ENCODE measurements around the gene BCL7C.
A peak's percentile ranks its signal among the peaks of the same experiment; 100 is the strongest.
"Not testable (repeated sequence)": the region's sequence is repeated elsewhere in the genome, so short reads cannot be mapped to it uniquely, and the experiment has no call there.

BCL7C gene

DNA sequence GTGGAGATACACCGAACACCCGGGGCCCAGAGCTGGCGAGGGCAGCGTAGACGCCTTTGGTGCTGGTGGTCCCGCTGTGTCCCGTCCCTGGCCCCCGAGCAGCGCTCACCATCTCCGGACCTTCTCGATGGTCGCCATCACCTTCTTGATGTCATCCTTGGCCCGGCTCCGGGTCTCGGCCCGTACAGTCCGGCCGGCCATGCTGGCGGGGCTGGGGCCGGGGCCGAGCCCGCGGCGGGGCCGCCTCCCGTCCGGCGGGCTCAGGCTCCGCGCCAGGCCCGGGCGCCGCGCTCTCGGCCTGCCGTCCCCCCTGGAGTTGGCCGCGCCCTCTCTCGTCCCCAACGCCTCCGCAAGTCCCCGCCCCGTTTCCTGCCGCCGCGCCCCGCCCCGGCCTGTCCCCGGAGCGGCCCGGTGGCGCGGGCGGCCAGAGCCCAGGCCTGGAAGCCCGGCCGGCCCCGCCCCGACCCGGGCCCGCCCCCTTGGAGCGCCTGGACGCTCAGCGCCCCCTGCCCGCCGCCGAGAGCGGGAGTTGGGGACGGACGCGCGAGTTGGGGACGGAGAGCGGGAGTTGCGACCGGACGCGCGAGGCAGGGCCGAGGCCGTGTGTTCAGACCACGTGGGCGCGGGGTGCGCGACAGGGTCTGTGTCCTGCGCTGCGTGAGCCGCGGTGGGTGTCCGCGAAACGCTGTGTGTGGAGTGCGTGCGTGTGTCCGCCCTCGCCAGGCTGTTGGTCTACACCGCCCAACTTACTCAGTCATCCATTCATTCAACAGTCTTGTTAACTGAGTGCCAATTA lies at the start of gene BCL7C:
TSS of gene BCL7C (minus strand) at position 334 of the 796 bp plus-strand sequence. CDS start at position 201, 133 bp downstream.
- no peaks in the 10 kb centered on the region for H3K27me3 Mint-ChIP-seq
- H3K36me3 Mint-ChIP-seq, result peaks cover 15 to 25% of the 10 kb centered on the region in 2 donors
- peaks cover 32 to 51% of the 10 kb centered on the region in 2 donors for H3K4me1 Mint-ChIP-seq
- H3K27ac Mint-ChIP-seq, result peak within 1 kb of the TSS; percentile 88
- H3K9me3 Mint-ChIP-seq, result no peaks in the 10 kb centered on the region
- peak; percentile 79 to 81 for ATAC-seq (replicated peaks)
- peak; percentile 88 for DNase-seq
- peak within 1 kb of the TSS; percentile 91 to 95 for H3K4me3 Mint-ChIP-seq

DNA sequence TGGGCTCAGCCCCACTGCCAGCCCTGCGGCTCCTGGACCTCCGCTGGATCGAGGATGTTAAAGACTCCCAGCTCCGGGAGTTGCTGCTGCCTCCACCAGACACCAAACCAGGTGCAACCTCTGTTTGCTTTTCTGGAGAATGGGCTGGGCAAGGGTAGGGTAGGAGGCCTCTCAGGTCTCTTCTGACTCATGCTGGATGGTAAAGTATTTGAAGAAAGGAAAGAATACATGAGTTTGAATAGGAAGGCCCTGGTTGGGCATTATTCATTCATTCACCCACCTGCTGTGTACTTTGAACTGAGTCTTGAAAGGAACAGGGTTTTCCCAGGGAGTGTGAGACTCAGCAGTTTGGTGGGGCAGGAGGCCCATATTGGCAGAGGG lies 48.5 kb upstream of the BCL7C start:
- ATAC-seq (replicated peaks), result peak; percentile 7 to 16
- H3K4me3 Mint-ChIP-seq, result peak overlapping the region in 1 of 2 donors; percentile 77
- H3K27ac Mint-ChIP-seq, result no peak overlapping the region

GRCh38 chr16:30941600-30942425 lies 47.9 kb upstream of the BCL7C start:
- Mint-ChIP-seq H3K4me1 (peaks cover 24 to 31% of the 10 kb centered on the region in 2 donors), H3K36me3 (peaks cover 29 to 60% of the 10 kb centered on the region in 2 donors), H3K4me3 (peak overlapping the region; percentile 71 to 77), H3K27ac (peak overlapping the region; percentile 81), H3K27me3 (no peaks in the 10 kb centered on the region), H3K9me3 (no peaks in the 10 kb centered on the region)
- ATAC-seq (replicated peaks) (peak; percentile 95 to 96), DNase-seq (peak; percentile 64)

More for the DNA sequence above, 48.5 kb upstream of the BCL7C start:
- peaks cover 20 to 26% of the 10 kb centered on the region in 2 donors for H3K4me1 Mint-ChIP-seq
- H3K9me3 Mint-ChIP-seq, result no peaks in the 10 kb centered on the region
- DNase-seq, result no peak
- no peaks in the 10 kb centered on the region for H3K27me3 Mint-ChIP-seq
- H3K36me3 Mint-ChIP-seq, result peaks cover 30 to 60% of the 10 kb centered on the region in 2 donors

- not testable (repeated sequence) for ATAC-seq (replicated peaks); H3K27ac Mint-ChIP-seq; H3K9me3 Mint-ChIP-seq; H3K27me3 Mint-ChIP-seq; DNase-seq; H3K4me3 Mint-ChIP-seq
- H3K4me1 Mint-ChIP-seq, result peaks cover 24 to 37% of the 10 kb centered on the region in 2 donors
- peaks cover 27 to 59% of the 10 kb centered on the region in 2 donors for H3K36me3 Mint-ChIP-seq
Measured at GRCh38 chr16:30939571-30939970, 45.7 kb upstream of the BCL7C start.

DNA sequence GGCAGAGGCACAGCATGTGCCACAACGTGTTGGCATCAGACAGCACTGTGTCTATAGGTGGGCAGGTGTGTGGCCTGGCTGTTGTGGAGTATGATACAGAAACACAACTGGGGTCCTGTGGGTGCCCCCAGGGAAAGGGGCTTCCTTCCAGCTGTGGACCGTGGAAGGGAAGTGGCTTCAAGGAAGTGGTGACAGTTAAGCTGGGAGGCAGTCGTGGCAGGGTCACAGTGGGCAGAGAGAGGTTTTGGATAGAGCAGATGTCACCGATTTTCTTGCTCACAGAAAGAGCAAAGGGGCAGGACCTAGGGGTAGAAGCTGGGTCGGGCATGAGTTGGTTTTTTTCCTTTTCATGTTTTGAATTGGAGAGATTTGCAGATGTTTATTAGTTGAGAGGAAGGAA lies 43.8 kb upstream of the BCL7C start:
- H3K4me1 Mint-ChIP-seq, result peaks cover 22 to 36% of the 10 kb centered on the region in 2 donors
- H3K9me3 Mint-ChIP-seq, result no peaks in the 10 kb centered on the region
- H3K27me3 Mint-ChIP-seq, result no peaks in the 10 kb centered on the region
- peaks cover 19 to 46% of the 10 kb centered on the region in 2 donors for H3K36me3 Mint-ChIP-seq
- DNase-seq, result no peak
- H3K27ac Mint-ChIP-seq, result peak overlapping the region; percentile 42
- H3K4me3 Mint-ChIP-seq, result no peak overlapping the region
- ATAC-seq (replicated peaks), result no peak

DNA sequence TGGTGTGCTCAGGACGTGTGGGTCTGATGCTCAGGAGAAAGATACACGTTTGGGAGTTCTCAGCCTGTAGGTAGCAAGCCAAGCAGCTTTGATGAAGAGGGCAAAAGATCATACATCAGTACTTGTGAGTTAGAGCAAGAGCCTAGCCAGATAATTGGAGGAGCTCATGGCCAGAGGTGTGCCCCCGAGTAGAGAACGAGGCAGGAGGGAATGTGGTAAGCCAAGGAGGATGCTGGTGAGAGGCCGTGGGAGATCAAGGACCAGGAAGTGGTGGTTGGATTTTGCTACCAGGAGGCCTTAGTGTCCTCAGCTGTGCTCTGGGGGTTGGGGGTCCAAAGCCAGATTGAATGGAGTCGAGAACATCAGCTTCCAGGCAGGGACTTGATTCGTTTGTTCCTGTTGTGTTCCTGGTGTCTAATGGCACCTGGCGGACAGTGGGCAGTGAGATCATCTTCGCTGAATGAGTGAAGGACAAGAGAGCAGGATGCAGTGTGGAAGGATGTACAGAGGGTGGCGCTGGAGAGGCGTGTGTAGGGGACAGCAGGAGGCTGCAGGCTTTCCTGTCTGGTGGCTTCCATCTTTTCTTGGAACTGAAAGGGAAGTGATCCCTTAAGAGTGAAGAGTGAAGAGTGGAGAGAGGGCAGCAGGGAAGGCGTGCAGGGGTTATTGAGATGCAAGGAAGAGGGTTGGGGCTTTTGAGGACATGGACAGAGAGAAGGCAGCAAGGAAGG lies 41.1 kb upstream of the BCL7C start:
- peaks cover 28 to 42% of the 10 kb centered on the region in 2 donors for H3K36me3 Mint-ChIP-seq
- no peaks in the 10 kb centered on the region for H3K27me3 Mint-ChIP-seq
- no peaks in the 10 kb centered on the region for H3K9me3 Mint-ChIP-seq
- no peak overlapping the region for H3K4me3 Mint-ChIP-seq
- H3K27ac Mint-ChIP-seq, result peak overlapping the region; percentile 2
- peaks cover 10 to 20% of the 10 kb centered on the region in 2 donors for H3K4me1 Mint-ChIP-seq
- no peak for DNase-seq
- ATAC-seq (replicated peaks), result peak; percentile 50 to 63

GRCh38 chr16:30931068-30931650 lies 37.3 kb upstream of the BCL7C start:
- H3K27me3 Mint-ChIP-seq, result no peaks in the 10 kb centered on the region
- H3K27ac Mint-ChIP-seq, result no peak overlapping the region
- ATAC-seq (replicated peaks), result no peak
- peaks cover 8 to 21% of the 10 kb centered on the region in 2 donors for H3K4me1 Mint-ChIP-seq
- DNase-seq, result no peak
- no peaks in the 10 kb centered on the region for H3K9me3 Mint-ChIP-seq
- H3K4me3 Mint-ChIP-seq, result no peak overlapping the region
- H3K36me3 Mint-ChIP-seq, result peaks cover 26 to 43% of the 10 kb centered on the region in 2 donors

- Mint-ChIP-seq H3K27ac (no peak overlapping the region), H3K27me3 (no peaks in the 10 kb centered on the region), H3K4me3 (no peak overlapping the region), H3K36me3 (peaks cover 22 to 41% of the 10 kb centered on the region in 2 donors), H3K9me3 (no peaks in the 10 kb centered on the region), H3K4me1 (peaks cover 12 to 26% of the 10 kb centered on the region in 2 donors)
- DNase-seq, result no peak
- no peak for ATAC-seq (replicated peaks)
Measured at GRCh38 chr16:30930160-30930571, 36.3 kb upstream of the BCL7C start.

DNA sequence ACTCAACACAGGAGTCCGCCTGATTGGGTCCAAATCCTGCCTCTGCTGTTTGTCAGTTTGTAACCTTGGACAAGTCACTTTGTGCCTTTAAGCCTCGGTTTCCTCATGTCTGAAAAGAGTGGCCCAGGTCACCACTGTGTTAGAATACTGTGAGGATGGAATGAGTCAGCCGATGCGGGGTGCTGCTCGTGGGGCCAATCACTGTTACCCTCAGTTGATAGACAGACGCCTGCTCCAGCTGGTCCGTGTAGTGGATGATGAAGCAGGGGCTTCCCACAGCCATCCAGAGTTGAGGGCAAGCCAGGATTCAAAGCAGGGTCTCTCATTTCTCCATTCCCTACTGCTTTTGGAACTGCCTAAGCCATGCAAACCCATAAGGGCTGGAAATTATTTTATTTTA lies 35.3 kb upstream of the BCL7C start:
- Mint-ChIP-seq H3K4me1 (peaks cover 21 to 28% of the 10 kb centered on the region in 2 donors), H3K4me3 (no peak overlapping the region), H3K9me3 (no peaks in the 10 kb centered on the region), H3K27me3 (no peaks in the 10 kb centered on the region), H3K27ac (no peak overlapping the region), H3K36me3 (peaks cover 18 to 38% of the 10 kb centered on the region in 2 donors)
- ATAC-seq (replicated peaks) (no peak), DNase-seq (no peak)

- DNase-seq (no peak), ATAC-seq (replicated peaks) (no peak)
- peaks cover 18 to 38% of the 10 kb centered on the region in 2 donors for H3K36me3 Mint-ChIP-seq
- H3K27ac Mint-ChIP-seq, result no peak overlapping the region
- no peaks in the 10 kb centered on the region for H3K27me3 Mint-ChIP-seq
- H3K9me3 Mint-ChIP-seq, result no peaks in the 10 kb centered on the region
- H3K4me3 Mint-ChIP-seq, result no peak overlapping the region
- H3K4me1 Mint-ChIP-seq, result peaks cover 21 to 28% of the 10 kb centered on the region in 2 donors
Measured at GRCh38 chr16:30928390-30928789, 34.5 kb upstream of the BCL7C start.

GRCh38 chr16:30927789-30928378 lies 34.0 kb upstream of the BCL7C start:
- Mint-ChIP-seq H3K36me3 (peaks cover 18 to 38% of the 10 kb centered on the region in 2 donors), H3K4me3 (no peak overlapping the region), H3K27me3 (no peaks in the 10 kb centered on the region), H3K4me1 (peaks cover 21 to 28% of the 10 kb centered on the region in 2 donors), H3K9me3 (no peaks in the 10 kb centered on the region), H3K27ac (peak overlapping the region; percentile 25)
- ATAC-seq (replicated peaks) (peak; percentile 22 to 35), DNase-seq (no peak)

DNA sequence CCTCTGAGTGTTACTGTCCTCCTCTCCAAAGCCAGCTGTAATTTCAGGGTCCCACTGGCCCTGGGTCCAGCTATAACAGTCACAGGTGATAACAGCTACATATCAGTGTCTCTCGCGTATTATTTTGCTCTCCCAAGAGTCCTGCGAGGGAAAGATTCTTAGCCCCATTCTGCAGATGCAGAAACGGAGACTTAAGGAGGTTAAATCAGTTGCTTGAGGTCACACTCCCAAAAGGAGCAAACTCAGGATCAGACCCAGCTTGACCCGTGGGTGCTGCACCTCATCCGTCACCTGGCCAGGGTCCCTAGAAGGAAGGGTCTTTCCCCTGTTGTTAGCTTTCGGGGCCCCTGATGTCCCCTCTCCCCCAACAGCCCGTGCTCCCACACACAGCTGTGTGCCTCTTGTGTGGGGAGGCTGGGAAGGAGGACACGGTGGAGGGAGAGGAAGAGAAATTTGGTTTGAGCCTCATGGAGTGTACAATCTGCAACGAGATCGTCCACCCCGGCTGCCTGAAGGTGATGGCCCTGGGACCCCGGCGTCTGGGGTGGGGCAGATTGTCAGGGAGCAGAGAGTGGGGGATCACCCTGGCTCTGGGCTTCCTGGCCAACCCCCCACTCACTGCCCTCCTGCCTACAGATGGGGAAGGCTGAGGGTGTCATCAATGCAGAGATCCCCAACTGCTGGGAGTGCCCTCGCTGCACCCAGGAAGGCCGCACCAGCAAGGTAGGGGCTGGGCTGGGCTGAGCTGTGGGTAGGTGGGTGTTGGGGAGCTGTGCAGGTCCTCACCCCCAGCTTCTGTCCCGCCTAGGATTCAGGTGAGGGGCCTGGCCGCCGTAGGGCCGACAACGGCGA lies 33.3 kb upstream of the BCL7C start:
- no peaks in the 10 kb centered on the region for H3K9me3 Mint-ChIP-seq
- peaks cover 21 to 29% of the 10 kb centered on the region in 2 donors for H3K4me1 Mint-ChIP-seq
- ATAC-seq (replicated peaks) (no peak), DNase-seq (no peak)
- H3K4me3 Mint-ChIP-seq, result no peak overlapping the region
- H3K27ac Mint-ChIP-seq, result peak overlapping the region; percentile 14
- H3K27me3 Mint-ChIP-seq, result no peaks in the 10 kb centered on the region
- H3K36me3 Mint-ChIP-seq, result peaks cover 13 to 32% of the 10 kb centered on the region in 2 donors

All from stimulated activated naive B cell treated with anti-CD40 and anti-IgM and Interleukin-4, amounts not matched to agents 10 μg/mL and 1 μg/mL and 100 μg/mL, for 72 hours (primary cell).